GM12878 (cell line): ENCODE measurements around the gene EFNB2. TPM values are rescaled to one million over a fixed set of nuclear protein-coding genes. Genes with fewer than 3 reads are reported as not detected.

Experiments
- ATAC-seq: fragments of 200-7000 bp; cut with Tn5 transposase; 3 replicates; pipeline ENCODE4 v1.9.1; 2020; ENCODE audit warnings: mild to moderate bottlenecking, moderate library complexity
- BruUV-seq: library from RNA; stranded (reverse); fragments of 400-500 nt; replicated peaks from 2 replicates; lab custom pipeline; 2021; lab: Mats Ljungman, UMichigan
- CTCF ChIA-PET: fragments of 300-600 bp; sonication (Branson Sonifier 250); formaldehyde crosslinking; extraction: SDS; loops from one replicate; lab custom pipeline; 2021; ENCODE audit warnings: inconsistent platforms; lab: Yijun Ruan, JAX
- POLR2A ChIA-PET: fragments of 350-600 bp; formaldehyde crosslinking; extraction: SDS; loops from one replicate; lab custom pipeline; 2021; ENCODE audit warnings: inconsistent platforms; lab: Charles Lee
- RAD21 ChIA-PET: fragments of 300-600 bp; sonication (Branson Sonifier 250); formaldehyde crosslinking; loops from one replicate; lab custom pipeline; 2023; ENCODE audit warnings: antibody characterized with exemption; ENCODE audit not compliant: unreplicated experiment; lab: Charles Lee
- SMC1A ChIA-PET: fragments of 300-600 bp; sonication (Branson Sonifier 250); formaldehyde crosslinking; loops from one replicate; lab custom pipeline; 2023; ENCODE audit not compliant: unreplicated experiment, uncharacterized antibody; lab: Charles Lee
- DNase-seq: peaks from one replicate; pipeline ENCODE4 v3.0.0-alpha.2; 2011; ENCODE audit warnings: low read depth, low spot score
- FAIRE-seq: peaks from 3 replicates; lab custom pipeline; 2011; peaks lifted over from hg19 to GRCh38; lab: Jason Lieb, UNC
- H2AFZ ChIP-seq: 2 replicates; pipeline ENCODE4 v1.6.0; 2011; ENCODE audit warnings: low read depth, low read length, control low read depth; ENCODE audit not compliant: control insufficient read depth
- H3K27ac ChIP-seq: 2 replicates; pipeline ENCODE4 v1.5.1; 2011; ENCODE audit warnings: control low read depth; ENCODE audit not compliant: control insufficient read depth, insufficient read depth
- H3K27me3 ChIP-seq, 2 experiments: replicated peaks in 1 of 2; 2 replicates each; pipeline versions ENCODE4 v1.6.0 to v1.6.1; 2011; ENCODE audit warnings: low read length in 1 of 2; ENCODE audit not compliant: control insufficient read depth in 2 of 2, insufficient read depth in 2 of 2
- H3K36me3 ChIP-seq, 2 experiments: 2 replicates each; pipeline ENCODE4 v1.5.1; 2011; ENCODE audit warnings: low read length in 1 of 2; ENCODE audit not compliant: control insufficient read depth in 2 of 2, insufficient read depth in 2 of 2
- H3K4me1 ChIP-seq: 2 replicates; pipeline ENCODE4 v1.6.1; 2011; ENCODE audit warnings: mild to moderate bottlenecking, low read length, moderate library complexity, mixed read lengths; ENCODE audit not compliant: control insufficient read depth, insufficient read depth
- H3K4me2 ChIP-seq: 2 replicates; pipeline ENCODE4 v1.6.0; 2011; ENCODE audit warnings: control low read depth; ENCODE audit not compliant: control insufficient read depth, insufficient read depth
- H3K4me3 ChIP-seq: fragments of 200-600 bp; sonication (generic); 2 replicates; pipeline ENCODE4 v1.5.1; 2016
- H3K79me2 ChIP-seq: 2 replicates; pipeline ENCODE4 v1.6.0; 2011; ENCODE audit warnings: low read length; ENCODE audit not compliant: control insufficient read depth, insufficient read depth
- H3K9ac ChIP-seq: 2 replicates; pipeline ENCODE4 v1.8.0; 2011; ENCODE audit warnings: low read length, control low read depth, mixed read lengths; ENCODE audit not compliant: control insufficient read depth, insufficient read depth
- H3K9me3 ChIP-seq: replicated peaks from 3 replicates; pipeline ENCODE4 v1.5.1; 2011; ENCODE audit warnings: mild to moderate bottlenecking, low read length; ENCODE audit not compliant: control insufficient read depth, insufficient read depth
- H4K20me1 ChIP-seq: 2 replicates; pipeline ENCODE4 v1.6.0; 2011; ENCODE audit not compliant: control insufficient read depth, insufficient read depth
- CBFB ChIP-seq: IDR thresholded peaks from 2 replicates; pipeline ENCODE4 v1.6.1; 2016; ENCODE audit warnings: antibody characterized with exemption, low read depth
- EGR1 ChIP-seq, 2 experiments: IDR thresholded peaks; 1 replicate in 1 of 2; 2 replicates in 1 of 2; pipeline ENCODE4 v1.6.1; 2011 to 2012; ENCODE audit warnings: low read depth in 2 of 2, low read length in 2 of 2, borderline replicate concordance in 1 of 2, mild to moderate bottlenecking in 1 of 2, moderate library complexity in 1 of 2
- KDM1A ChIP-seq: fragments of 200-600 bp; sonication (generic); IDR thresholded peaks from 2 replicates; pipeline ENCODE4 v1.6.1; 2016; ENCODE audit warnings: borderline replicate concordance
- MEF2A ChIP-seq: IDR thresholded peaks from 2 replicates; pipeline ENCODE4 v1.6.1; 2011; ENCODE audit warnings: low read depth, mild to moderate bottlenecking, low read length, moderate library complexity; ENCODE audit not compliant: insufficient read depth
- NR2C1 ChIP-seq: fragments of 450-650 bp; IDR thresholded peaks from 2 replicates; pipeline ENCODE4 v1.6.1; 2017; ENCODE audit warnings: antibody characterized with exemption, mild to moderate bottlenecking, moderate library complexity
- TBL1XR1 ChIP-seq: IDR thresholded peaks from 2 replicates; pipeline ENCODE4 v1.6.1; 2012; ENCODE audit warnings: low read depth, low read length, improper control_type of control experiment
- USF1 ChIP-seq: IDR thresholded peaks from 2 replicates; pipeline ENCODE4 v1.6.1; 2011; ENCODE audit warnings: borderline replicate concordance, low read depth, mild to moderate bottlenecking, moderate library complexity, mixed read lengths, low read length; ENCODE audit not compliant: insufficient read depth; ENCODE audit errors: extremely low read length
- WRNIP1 ChIP-seq: IDR thresholded peaks from 2 replicates; pipeline ENCODE4 v1.6.1; 2011; ENCODE audit warnings: low read depth, low read length, improper control_type of control experiment, borderline replicate concordance
- YBX1 ChIP-seq: fragments of 450-650 bp; IDR thresholded peaks from 2 replicates; pipeline ENCODE4 v1.6.1; 2016; ENCODE audit warnings: antibody characterized with exemption
- WGBS: methylation state at CpG from one replicate; pipeline ENCODE4 v1.1.6; 2016; ENCODE audit warnings: low lambda C conversion rate; ENCODE audit not compliant: insufficient replicate concordance, insufficient coverage; ENCODE audit errors: missing lambda C conversion rate; 5-methylcytosine and 5-hydroxymethylcytosine counted together
- in situ Hi-C: fragments of 300-500 bp; cut with MboI; formaldehyde crosslinking; loops from 9 replicates; pipeline ENCODE4 v1.14.3; 2018; ENCODE audit warnings: mixed read lengths
- intact Hi-C: fragments of 100-400 bp; cut with micrococcal nuclease; formaldehyde crosslinking; loops from one replicate; pipeline ENCODE4 v1.14.2; 2022; ENCODE audit not compliant: unreplicated experiment
- polyA plus RNA-seq, 11 experiments: library from polyadenylated mRNA; depleted of rRNA in 4 of 11; unstranded in 6 of 11; stranded (reverse) in 5 of 11; fragments of >200 nt; fragmentation: Nextera tagmentation in 4 of 11; fragmentation: Illumina TruSeq in 1 of 11; extraction: Ambion mirVana in 4 of 11; extraction: Trizol in 1 of 11; gene quantifications; 1 replicate in 1 of 11; 2 replicates in 10 of 11; pipeline versions ENCODE4 v1.2.1 to v1.2.3, GENCODE V29; 2011 to 2016; ENCODE audit warnings: inconsistent platforms in 2 of 11, missing spikeins in 2 of 11, low read depth in 1 of 11
- total RNA-seq, 4 experiments: library from RNA; depleted of rRNA in 3 of 4; stranded (reverse); fragments of >200 nt in 3 of 4; fragmentation: Illumina TruSeq in 1 of 4; extraction: Trizol in 1 of 4; gene quantifications; 2 replicates each; pipeline versions ENCODE4 v1.2.1 to v1.2.3, GENCODE V29; 2013 to 2021
- TF ChIP-seq, protein P1 (sequence below): fragments of 450-650 bp; formaldehyde crosslinking; IDR thresholded peaks from 2 replicates; pipeline ENCODE4 v1.4.0; 2022; ENCODE audit warnings: mild to moderate bottlenecking, moderate library complexity

Gene EFNB2
- total and polyA plus RNA-seq, 10 of the 15 experiments (the other 5 are each of a cell fraction or from before 2014, with no cell fraction given): 0.12 to 1.5 (median 0.31) TPM; not detected in 1

DNA sequence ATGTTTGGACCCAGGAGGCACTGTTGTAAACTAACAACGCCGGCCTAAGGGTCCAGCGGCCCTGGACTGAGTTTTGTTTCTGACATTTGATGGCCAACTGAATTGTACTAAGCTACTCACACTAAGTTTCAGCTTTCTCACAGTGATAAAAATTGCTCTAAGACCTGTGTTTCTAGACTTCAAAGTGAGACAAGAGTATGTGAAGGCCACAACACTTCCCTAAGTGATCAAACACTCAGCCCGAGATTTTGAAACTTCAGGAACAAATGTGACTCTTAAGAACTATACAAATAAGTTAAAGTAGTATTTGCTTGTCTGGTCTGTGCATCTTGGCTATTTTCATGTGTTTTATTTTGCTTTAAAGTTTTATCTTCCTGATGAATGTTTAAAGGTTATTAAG, 30.2 kb downstream of the EFNB2 start:
- no peaks in the 10 kb centered on the region for H3K4me1 ChIP-seq
- FAIRE-seq: no peak
- H3K27ac ChIP-seq: no peak overlapping the region
- TF ChIP-seq EGR1 (IDR thresholded peaks at IDR 0.05; ENCODE audit: borderline replicate concordance in 1 of 2, low read depth in 2 of 2, low read length in 2 of 2): no peak
- TF ChIP-seq TBL1XR1: no peak
- TF ChIP-seq MEF2A: no peak
- no peak for TF ChIP-seq NR2C1
- TF ChIP-seq YBX1: no peak
- no peak for TF ChIP-seq USF1
- TF ChIP-seq, protein P1, sequence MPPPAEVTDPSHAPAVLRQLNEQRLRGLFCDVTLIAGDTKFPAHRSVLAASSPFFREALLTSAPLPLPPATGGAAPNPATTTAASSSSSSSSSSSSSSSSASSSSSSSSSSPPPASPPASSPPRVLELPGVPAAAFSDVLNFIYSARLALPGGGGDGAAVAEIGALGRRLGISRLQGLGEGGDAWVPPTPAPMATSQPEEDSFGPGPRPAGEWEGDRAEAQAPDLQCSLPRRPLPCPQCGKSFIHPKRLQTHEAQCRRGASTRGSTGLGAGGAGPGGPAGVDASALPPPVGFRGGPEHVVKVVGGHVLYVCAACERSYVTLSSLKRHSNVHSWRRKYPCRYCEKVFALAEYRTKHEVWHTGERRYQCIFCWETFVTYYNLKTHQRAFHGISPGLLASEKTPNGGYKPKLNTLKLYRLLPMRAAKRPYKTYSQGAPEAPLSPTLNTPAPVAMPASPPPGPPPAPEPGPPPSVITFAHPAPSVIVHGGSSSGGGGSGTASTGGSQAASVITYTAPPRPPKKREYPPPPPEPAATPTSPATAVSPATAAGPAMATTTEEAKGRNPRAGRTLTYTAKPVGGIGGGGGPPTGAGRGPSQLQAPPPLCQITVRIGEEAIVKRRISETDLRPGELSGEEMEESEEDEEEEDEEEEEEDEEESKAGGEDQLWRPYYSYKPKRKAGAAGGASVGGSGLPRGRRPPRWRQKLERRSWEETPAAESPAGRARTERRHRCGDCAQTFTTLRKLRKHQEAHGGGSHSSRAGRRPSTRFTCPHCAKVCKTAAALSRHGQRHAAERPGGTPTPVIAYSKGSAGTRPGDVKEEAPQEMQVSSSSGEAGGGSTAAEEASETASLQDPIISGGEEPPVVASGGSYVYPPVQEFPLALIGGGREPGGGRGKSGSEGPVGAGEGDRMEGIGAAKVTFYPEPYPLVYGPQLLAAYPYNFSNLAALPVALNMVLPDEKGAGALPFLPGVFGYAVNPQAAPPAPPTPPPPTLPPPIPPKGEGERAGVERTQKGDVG (CRISPR knock-in tag): no peak
- TF ChIP-seq CBFB: no peak
- no peak for TF ChIP-seq KDM1A
- no peak for TF ChIP-seq WRNIP1
- TF ChIP-seq, all 136 proteins: peak for 0
- ChIA-PET SMC1A (no interaction called here), RAD21 (no interaction called here), CTCF (no interaction called here), POLR2A (no interaction called here)
- no TSS peak for BruUV-seq
- Histone ChIP-seq H2AFZ (no peak overlapping the region), H3K9me3 (no peaks in the 10 kb centered on the region), H3K4me2 (no peak overlapping the region), H3K36me3 (no peaks in the 10 kb centered on the region), H3K4me3 (no peak overlapping the region), H3K9ac (no peak overlapping the region), H4K20me1 (no peaks in the 10 kb centered on the region), H3K27me3 (no peaks in the 10 kb centered on the region), H3K79me2 (no peaks in the 10 kb centered on the region)
- in situ Hi-C loops: no loop called here
- intact Hi-C loops: no loop called here
- WGBS: 68% methylated on average over 4 of the region's 4 CpGs
- DNase-seq (no peak), ATAC-seq (no peak)
